Progenitor cell of endocrine pancreas (in vitro differentiated cells): ENCODE results near the gene CAMK1D. TPM values are rescaled to one million over a fixed set of nuclear protein-coding genes. Genes with fewer than 3 reads are reported as not detected.
A peak's percentile ranks its signal among the peaks of the same experiment; 100 is the strongest.

Source experiments
- DNase-seq: peaks from one replicate; pipeline ENCODE4 v3.0.0; 2021; ENCODE audit warnings: low spot score; ENCODE audit not compliant: unreplicated experiment
- H3K27ac Mint-ChIP-seq: 2 replicates; pipeline ENCODE4 v1.8.0; 2021; ENCODE audit warnings: mild to moderate bottlenecking, moderate library complexity, mixed read lengths
- H3K27me3 Mint-ChIP-seq: 2 replicates; pipeline ENCODE4 v1.8.0; 2021; ENCODE audit warnings: mixed read lengths
- H3K36me3 Mint-ChIP-seq: 2 replicates; pipeline ENCODE4 v1.8.0; 2022; ENCODE audit warnings: mixed read lengths; ENCODE audit not compliant: insufficient read depth
- H3K4me1 Mint-ChIP-seq: 2 replicates; pipeline ENCODE4 v1.8.0; 2021; ENCODE audit warnings: low read depth, mixed read lengths
- H3K4me3 Mint-ChIP-seq: 2 replicates; pipeline ENCODE4 v1.8.0; 2021; ENCODE audit warnings: low read depth, mild to moderate bottlenecking, moderate library complexity, mixed read lengths
- H3K9me3 Mint-ChIP-seq: 2 replicates; pipeline ENCODE4 v1.8.0; 2021; ENCODE audit warnings: low read depth, mixed read lengths
- total RNA-seq: library from RNA; stranded (reverse); gene quantifications from 2 replicates; pipeline ENCODE4 v1.2.1, GENCODE V29; 2021
- TF ChIP-seq, protein P1 (sequence below): fragments of 200-600 bp; sonication (generic); IDR thresholded peaks from one replicate; pipeline ENCODE4 v1.5.0; 2021; ENCODE audit warnings: antibody characterized with exemption, mild to moderate bottlenecking; ENCODE audit not compliant: unreplicated experiment

Gene CAMK1D
- total RNA-seq, 1 donor from 2014 or later = 10.8 TPM

DNA sequence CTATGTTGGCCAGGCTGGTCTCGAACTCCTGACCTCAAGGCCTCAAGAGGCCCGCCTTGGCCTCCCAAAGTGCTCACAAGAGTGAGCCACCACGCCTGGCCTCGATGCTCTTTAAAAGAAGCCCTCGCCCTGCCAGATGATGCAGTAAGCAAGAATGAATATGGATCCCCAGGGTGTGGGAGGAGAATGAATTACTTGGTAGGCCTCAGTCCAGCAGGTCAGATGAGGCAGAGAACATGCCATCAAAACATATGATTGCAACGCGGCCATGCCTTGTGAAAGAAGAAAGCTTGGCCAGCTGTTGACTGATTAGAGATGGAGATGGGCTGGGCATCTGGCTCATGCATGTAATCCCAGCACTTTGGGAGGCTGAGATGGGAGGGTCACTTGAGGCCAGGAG lies 68.7 kb downstream of the CAMK1D start:
- TF ChIP-seq, protein P1, sequence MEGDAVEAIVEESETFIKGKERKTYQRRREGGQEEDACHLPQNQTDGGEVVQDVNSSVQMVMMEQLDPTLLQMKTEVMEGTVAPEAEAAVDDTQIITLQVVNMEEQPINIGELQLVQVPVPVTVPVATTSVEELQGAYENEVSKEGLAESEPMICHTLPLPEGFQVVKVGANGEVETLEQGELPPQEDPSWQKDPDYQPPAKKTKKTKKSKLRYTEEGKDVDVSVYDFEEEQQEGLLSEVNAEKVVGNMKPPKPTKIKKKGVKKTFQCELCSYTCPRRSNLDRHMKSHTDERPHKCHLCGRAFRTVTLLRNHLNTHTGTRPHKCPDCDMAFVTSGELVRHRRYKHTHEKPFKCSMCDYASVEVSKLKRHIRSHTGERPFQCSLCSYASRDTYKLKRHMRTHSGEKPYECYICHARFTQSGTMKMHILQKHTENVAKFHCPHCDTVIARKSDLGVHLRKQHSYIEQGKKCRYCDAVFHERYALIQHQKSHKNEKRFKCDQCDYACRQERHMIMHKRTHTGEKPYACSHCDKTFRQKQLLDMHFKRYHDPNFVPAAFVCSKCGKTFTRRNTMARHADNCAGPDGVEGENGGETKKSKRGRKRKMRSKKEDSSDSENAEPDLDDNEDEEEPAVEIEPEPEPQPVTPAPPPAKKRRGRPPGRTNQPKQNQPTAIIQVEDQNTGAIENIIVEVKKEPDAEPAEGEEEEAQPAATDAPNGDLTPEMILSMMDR = no peak
- H3K4me3 Mint-ChIP-seq = no peak overlapping the region
- peaks cover 8% of the 10 kb centered on the region for H3K4me1 Mint-ChIP-seq
- no peaks in the 10 kb centered on the region for H3K27me3 Mint-ChIP-seq
- no peak for DNase-seq
- no peak overlapping the region for H3K27ac Mint-ChIP-seq
- peaks cover 5% of the 10 kb centered on the region for H3K9me3 Mint-ChIP-seq
- no peaks in the 10 kb centered on the region for H3K36me3 Mint-ChIP-seq

DNA sequence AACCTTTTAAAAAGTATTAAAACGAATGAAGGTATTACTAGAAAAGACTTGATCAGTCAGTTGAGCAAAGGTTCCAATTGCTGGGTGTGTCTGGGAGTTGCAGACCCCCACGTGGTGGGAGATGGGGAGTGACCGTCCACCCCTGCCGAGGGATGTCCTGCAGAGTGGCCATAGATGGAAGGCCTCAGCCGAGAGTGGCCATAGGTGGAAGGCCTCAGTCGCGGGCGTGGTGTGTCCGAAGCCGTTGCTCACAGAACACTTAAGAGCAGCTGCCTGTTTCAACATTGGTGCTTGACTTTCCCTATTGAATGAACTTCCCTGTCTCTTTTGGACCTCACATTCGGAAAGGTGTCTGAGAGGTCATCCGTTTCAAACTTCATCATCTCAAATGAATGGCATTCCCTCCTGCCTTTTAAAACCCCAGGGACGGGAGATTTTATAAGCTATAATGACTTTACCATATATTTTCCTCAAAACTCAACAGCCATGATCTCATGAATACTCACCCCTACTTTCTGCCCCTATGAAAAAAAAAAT lies 69.4 kb downstream of the CAMK1D start:
- no peak for DNase-seq
- no peak overlapping the region for H3K4me3 Mint-ChIP-seq
- H3K4me1 Mint-ChIP-seq = peaks cover 8% of the 10 kb centered on the region
- no peak overlapping the region for H3K27ac Mint-ChIP-seq
- no peaks in the 10 kb centered on the region for H3K36me3 Mint-ChIP-seq
- no peaks in the 10 kb centered on the region for H3K27me3 Mint-ChIP-seq
- TF ChIP-seq, protein P1 = no peak
- H3K9me3 Mint-ChIP-seq = no peaks in the 10 kb centered on the region

DNA sequence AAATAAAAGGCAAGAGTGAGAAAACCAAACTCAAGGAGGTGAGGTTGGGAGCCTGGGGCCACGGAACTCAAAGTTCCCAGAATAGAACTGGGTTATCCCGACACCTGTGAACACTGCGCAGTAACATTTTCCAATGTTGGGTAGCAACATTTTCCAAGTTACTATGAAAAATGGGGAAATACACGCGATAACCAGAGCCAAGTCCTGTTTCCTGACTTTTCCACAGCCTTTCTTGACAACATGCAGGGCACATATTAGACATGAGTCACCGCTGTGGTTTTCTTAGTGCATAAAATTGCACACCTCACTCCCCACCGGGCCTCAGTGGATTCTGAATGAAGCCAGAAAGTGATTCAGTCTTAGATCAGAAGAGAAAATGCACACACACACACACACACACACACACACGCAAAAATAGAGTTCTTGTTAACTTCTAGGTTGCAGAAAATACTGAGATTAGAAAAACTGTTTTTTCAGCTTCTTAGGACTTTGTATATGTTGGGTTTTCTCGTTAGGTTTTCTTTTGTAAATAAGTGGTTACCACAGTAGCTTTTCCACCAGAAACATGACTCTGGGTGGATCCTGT lies 70.0 kb downstream of the CAMK1D start:
- Mint-ChIP-seq H3K9me3 (no peaks in the 10 kb centered on the region), H3K4me1 (peaks cover 8% of the 10 kb centered on the region), H3K27me3 (no peaks in the 10 kb centered on the region), H3K4me3 (no peak overlapping the region), H3K27ac (no peak overlapping the region), H3K36me3 (no peaks in the 10 kb centered on the region)
- TF ChIP-seq, protein P1 = no peak
- DNase-seq = no peak

DNA sequence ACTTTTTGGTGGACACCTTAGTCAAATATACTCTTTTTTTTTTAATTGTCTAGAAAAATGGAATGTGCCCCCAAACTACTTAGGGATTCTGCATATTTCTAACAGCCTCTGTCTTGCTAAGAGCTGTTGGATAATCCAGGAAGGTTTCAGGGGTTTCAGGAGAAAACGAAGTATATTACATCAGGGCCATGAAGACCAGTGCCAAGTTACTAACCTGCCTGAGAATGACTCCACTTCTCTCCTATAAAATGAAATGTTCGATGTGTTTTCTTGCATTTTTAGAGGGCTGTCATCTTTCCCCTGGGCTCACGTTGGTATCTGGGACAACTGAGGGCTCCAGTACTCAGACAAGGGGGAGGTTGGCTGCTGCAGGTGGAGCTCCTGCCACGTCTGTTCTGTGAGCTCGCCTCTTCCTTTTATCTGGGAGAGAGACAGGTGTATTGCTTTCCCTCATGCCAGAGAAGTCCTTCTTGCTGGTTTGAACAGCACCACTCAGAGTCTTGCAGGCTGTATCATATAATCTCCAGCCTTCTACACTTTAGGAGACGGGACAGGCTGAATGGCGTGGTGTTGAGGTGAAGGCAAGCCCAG lies 71.3 kb downstream of the CAMK1D start:
- H3K36me3 Mint-ChIP-seq = no peaks in the 10 kb centered on the region
- H3K27ac Mint-ChIP-seq = peak overlapping the region; percentile 62
- TF ChIP-seq, protein P1 = no peak
- no peaks in the 10 kb centered on the region for H3K9me3 Mint-ChIP-seq
- no peak for DNase-seq
- peaks cover 8% of the 10 kb centered on the region for H3K4me1 Mint-ChIP-seq
- H3K27me3 Mint-ChIP-seq = no peaks in the 10 kb centered on the region
- no peak overlapping the region for H3K4me3 Mint-ChIP-seq

DNA sequence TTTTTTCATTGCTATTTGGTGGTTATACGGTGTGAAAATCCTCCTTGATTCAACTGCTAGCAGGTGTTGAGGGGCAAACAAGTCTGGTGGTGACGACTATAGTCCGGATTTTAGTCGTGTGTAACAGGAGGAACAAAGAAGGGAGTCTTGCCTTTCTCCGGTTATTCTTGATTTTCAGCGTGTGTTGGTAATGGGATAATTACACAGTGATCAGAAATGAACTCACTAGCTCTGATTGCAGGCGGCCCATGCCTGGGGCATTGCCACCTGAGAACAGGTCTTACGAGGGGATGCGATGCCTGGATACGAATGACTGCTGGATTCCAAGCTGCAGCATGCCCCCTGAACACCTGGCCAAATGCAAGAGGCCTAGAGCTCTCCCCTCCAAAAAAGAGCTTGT lies 72.8 kb downstream of the CAMK1D start:
- TF ChIP-seq, protein P1 = no peak
- Mint-ChIP-seq H3K36me3 (no peaks in the 10 kb centered on the region), H3K4me3 (no peak overlapping the region), H3K27me3 (no peaks in the 10 kb centered on the region), H3K9me3 (no peaks in the 10 kb centered on the region), H3K27ac (peak overlapping the region; percentile 10), H3K4me1 (peaks cover 8% of the 10 kb centered on the region)
- DNase-seq = no peak
